Spinal cord (tissue), 10 donors: ENCODE measurements around the gene TMEM147. TPM values are rescaled to one million over a fixed set of nuclear protein-coding genes. Genes with fewer than 3 reads are reported as not detected.
A peak's percentile ranks its signal among the peaks of the same experiment; 100 is the strongest.

ENCODE experiments used
- DNase-seq, 6 donors: peaks; one replicate each; pipeline versions ENCODE4 v3.0.0 to v3.0.0-alpha.2; 2013 to 2015; ENCODE audit warnings: low spot score in 6 of 6, low read depth in 4 of 6
- H3K27ac ChIP-seq: one replicate; pipeline ENCODE4 v1.5.1; 2013; ENCODE audit warnings: low read depth, low read length, control low read depth
- H3K27me3 ChIP-seq: one replicate; pipeline ENCODE4 v1.6.1; 2013; ENCODE audit warnings: low read length; ENCODE audit not compliant: control insufficient read depth, insufficient read depth
- H3K36me3 ChIP-seq: one replicate; pipeline ENCODE4 v1.6.1; 2013; ENCODE audit warnings: low read length; ENCODE audit not compliant: control insufficient read depth, insufficient read depth
- H3K4me1 ChIP-seq: one replicate; pipeline ENCODE4 v1.6.1; 2013; ENCODE audit warnings: low read length; ENCODE audit not compliant: control insufficient read depth, insufficient read depth
- H3K4me3 ChIP-seq: one replicate; pipeline ENCODE4 v1.5.1; 2013; ENCODE audit warnings: low read depth, low read length, control low read depth
- H3K9me3 ChIP-seq: one replicate; pipeline ENCODE4 v1.6.1; 2013; ENCODE audit warnings: low read length; ENCODE audit not compliant: control insufficient read depth, insufficient read depth
- WGBS: methylation state at CpG from one replicate; pipeline ENCODE4 v1.1.5; 2013; ENCODE audit warnings: missing lambda C conversion rate; ENCODE audit not compliant: insufficient coverage; 5-methylcytosine and 5-hydroxymethylcytosine counted together
- polyA plus RNA-seq, 2 donors: library from polyadenylated mRNA; unstranded; fragments of 120-200 nt; gene quantifications; one replicate each; pipeline ENCODE4 v1.2.1, GENCODE V29; 2013; ENCODE audit not compliant: insufficient read length in 2 of 2
- total RNA-seq, 2 donors: library from RNA; depleted of rRNA in 1 of 2; stranded (reverse); fragments of 120-200 nt in 1 of 2; fragments of >200 nt in 1 of 2; gene quantifications; one replicate each; pipeline versions ENCODE4 v1.2.3 to v1.2.4, GENCODE V29; 2013 to 2014
- donor health status: healthy.

Gene TMEM147
- total and polyA plus RNA-seq, 4 donors: 58.2 to 126 (median 109) TPM

DNA sequence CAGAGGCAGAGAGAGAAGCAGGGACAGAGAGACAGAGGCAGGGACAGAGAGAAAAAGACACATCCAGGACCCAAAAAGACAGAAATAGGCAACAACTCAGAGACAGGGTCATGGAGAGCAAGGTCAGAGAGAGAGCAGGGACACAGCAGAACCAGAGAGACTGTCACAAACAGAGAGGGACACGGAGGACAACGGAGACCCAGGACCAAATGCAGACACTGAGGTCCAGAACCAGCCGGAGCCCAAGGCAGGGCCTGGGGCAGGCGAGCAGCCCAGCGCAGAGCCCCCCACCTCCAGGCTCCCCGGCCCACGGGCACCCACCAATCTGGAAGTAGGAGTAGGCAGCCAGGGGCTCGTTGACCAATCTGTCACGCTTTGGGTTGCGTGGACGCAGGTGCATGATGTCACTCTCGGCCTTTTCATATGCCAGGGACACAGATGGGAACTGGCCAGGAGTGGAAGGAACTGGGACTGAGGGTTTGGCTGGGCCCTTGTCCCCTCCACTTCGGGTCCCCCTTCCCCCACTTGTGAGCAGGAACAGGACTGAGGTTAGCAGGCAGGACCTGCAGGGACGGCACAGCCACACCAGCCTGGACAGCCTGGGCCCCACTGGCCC is 8.1 kb downstream of the TMEM147 start:
- Histone ChIP-seq H3K36me3 (peaks cover 26% of the 10 kb centered on the region), H3K27ac (no peak overlapping the region), H3K4me1 (peaks cover 12% of the 10 kb centered on the region), H3K9me3 (no peaks in the 10 kb centered on the region), H3K4me3 (no peak overlapping the region), H3K27me3 (peaks cover 11% of the 10 kb centered on the region)
- WGBS: 66% methylated on average over 13 of the region's 14 CpGs
- no peak for DNase-seq

DNA sequence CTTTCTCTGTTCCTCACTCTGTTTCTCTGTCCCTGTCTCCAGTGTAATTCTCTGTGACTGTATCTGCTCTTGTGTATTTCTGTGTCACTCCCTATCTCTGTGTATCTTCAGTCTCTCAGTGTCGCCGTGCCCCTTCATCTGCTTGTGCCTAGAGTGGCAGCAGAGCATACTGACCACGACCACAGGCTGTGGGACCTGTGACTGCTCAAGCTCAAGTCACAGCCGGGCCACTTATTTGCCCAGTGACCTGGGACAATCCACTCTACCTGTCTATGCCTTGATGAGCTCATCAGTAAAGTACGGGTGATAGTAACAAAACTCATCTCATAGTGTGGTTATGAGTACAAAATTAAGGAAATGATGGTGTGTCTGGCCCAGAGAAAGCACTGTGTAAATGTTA is 8.7 kb downstream of the TMEM147 start:
- Histone ChIP-seq H3K9me3 (no peaks in the 10 kb centered on the region), H3K4me3 (no peak overlapping the region), H3K4me1 (peaks cover 15% of the 10 kb centered on the region), H3K27ac (no peak overlapping the region), H3K27me3 (peaks cover 17% of the 10 kb centered on the region), H3K36me3 (peaks cover 21% of the 10 kb centered on the region)
- no peak for DNase-seq
- WGBS: 76% methylated on average over 4 of the region's 5 CpGs

DNA sequence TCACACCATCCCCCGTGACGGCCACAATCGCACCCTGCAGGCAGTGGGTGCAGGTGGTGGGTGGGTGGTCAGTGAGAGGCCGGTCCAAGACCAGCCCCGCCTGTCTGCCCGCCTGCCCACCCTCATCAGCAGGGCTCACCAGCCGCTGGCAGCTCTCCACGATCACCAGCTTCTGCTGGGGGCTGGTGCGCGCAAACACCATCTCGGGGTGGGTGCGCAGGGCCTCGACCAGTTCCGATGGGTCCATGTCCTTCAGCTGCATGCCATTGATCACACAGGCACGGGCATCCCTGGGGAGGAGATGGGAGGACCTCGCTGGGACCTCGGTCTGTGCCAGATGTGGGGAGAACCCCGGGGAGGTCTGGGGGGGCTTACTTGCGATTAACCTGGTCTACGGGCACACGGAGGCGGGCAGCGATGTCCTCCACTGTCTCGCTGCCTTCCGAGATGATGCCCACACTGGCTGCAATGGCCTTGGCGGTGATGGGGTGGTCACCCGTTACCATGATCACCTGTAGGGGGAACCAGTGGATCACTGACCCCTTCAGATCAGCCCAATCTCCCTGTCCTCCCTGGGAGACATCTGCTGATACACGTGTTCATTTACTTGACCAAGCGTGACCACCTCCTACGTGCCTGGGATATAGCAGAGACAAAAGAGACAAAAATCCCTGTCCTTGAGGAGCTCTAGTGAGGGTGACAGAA is 10.0 kb downstream of the TMEM147 start:
- Histone ChIP-seq H3K36me3 (peaks cover 10% of the 10 kb centered on the region), H3K4me1 (peaks cover 15% of the 10 kb centered on the region), H3K9me3 (no peaks in the 10 kb centered on the region), H3K4me3 (no peak overlapping the region), H3K27ac (no peak overlapping the region), H3K27me3 (peaks cover 21% of the 10 kb centered on the region)
- no peak for DNase-seq
- WGBS: 79% methylated on average over 27 of the region's 30 CpGs

DNA sequence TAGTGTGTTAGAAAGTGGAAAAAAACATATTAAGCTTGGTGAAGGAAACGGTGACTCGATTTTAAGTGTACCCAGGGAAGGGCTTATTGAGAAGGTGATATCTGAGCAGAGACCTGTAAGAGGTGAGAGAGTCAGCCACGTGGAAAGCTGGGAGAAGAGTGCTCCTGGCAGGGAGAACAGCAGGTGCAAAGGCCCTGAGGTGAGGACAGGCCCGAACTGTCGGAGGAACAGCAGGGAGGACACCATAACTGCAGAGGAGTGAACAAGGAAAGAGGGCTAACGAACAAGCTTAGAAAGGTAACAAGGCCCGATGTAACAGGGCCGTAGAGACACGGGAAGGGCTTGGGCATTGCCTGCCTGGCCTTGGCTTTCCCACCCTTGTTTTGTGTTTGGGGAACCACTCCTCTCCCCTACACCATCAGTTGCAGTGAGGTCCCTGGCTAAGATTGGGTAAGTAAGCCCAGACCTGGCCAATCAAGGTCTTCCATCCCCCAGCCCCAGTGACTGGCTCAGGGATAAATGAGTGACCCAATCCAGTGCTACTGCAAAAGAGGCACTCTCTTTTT is 10.7 kb downstream of the TMEM147 start:
- H3K4me3 ChIP-seq: no peak overlapping the region
- peaks cover 15% of the 10 kb centered on the region for H3K4me1 ChIP-seq
- DNase-seq: no peak
- no peaks in the 10 kb centered on the region for H3K9me3 ChIP-seq
- 76% methylated on average over 7 of the region's 9 CpGs for WGBS
- H3K36me3 ChIP-seq: peaks cover 5% of the 10 kb centered on the region
- H3K27me3 ChIP-seq: peaks cover 25% of the 10 kb centered on the region
- H3K27ac ChIP-seq: no peak overlapping the region

DNA sequence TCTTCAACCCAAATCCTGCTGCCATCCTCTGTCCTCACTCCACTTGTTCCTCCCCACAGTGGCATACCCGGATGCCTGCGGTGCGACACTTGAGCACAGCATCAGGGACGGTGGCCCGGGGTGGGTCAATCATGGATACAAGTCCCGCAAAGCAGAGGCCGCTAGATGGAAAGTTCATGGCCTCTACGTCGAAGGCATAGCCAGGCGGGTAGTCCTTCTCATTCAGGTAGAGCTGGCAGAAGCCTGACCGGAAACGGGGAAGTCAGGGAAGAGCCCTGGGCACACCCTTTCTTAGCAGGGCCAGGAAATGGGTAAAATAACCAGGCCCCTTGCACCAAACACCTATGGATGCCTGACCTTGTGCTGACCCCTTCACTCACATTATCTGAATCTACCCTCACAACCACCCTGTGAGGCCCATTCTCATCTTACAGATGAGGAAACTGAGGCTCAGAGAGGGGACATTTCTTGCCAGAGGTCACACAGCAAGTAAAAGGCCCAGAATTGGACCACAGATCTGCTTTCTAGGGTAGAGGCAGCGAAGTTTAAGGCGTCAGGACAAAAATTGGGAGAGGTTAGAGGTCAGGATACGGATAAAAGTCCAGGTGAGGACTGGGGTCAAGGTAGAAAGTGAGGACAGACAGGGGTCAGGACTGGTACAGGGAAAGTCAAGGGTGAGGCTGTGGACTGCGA is 11.6 kb downstream of the TMEM147 start:
- H3K36me3 ChIP-seq: no peaks in the 10 kb centered on the region
- H3K27ac ChIP-seq: no peak overlapping the region
- DNase-seq: no peak
- H3K9me3 ChIP-seq: no peaks in the 10 kb centered on the region
- H3K27me3 ChIP-seq: peaks cover 28% of the 10 kb centered on the region
- H3K4me3 ChIP-seq: no peak overlapping the region
- H3K4me1 ChIP-seq: peaks cover 15% of the 10 kb centered on the region
- 80% methylated on average over 14 of the region's 16 CpGs for WGBS

DNA sequence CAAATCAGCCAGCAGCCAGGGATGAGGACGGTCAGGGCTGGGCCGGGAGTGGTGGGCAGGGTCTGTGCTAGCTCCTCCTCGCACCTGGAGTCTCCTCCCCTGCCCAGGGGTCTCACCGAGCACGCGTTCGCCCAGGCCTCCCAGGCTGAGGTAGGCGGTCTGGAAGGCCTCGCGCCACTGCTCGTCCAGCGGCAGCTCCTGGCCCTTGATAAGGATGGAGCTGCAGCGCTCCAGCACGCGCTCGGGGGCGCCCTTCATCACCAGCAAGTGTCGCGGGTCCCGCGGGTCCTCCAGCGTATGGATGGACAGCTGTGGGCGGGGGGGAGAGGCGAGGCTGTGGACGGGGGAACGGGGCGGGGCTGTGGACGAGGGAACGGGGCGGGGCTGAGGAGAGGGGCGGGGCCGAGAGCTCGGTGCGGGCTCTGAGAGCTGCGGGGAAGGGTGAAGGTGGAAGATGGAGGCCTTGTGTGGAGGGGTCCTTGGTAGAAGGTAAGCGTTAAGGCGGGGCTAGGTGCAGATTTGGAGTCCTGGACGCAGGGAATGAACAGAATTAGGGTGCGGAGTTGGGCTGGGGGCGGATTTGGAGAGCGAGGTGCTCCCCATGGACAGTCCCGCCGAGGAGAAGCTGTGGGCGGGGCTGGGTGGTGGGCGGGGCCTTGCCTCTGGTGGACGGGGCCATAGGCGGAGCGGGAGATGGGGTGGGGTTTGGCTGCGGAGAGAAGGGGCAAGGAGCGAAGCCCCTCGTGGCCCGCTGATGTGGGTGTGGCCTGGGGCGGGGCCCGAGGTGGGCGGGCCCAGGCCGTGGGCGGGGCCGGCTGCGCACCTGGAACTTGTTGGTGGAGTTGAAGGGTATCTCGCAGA is 12.3 kb downstream of the TMEM147 start:
- Histone ChIP-seq H3K27me3 (peaks cover 28% of the 10 kb centered on the region), H3K4me3 (peak overlapping the region; percentile 31), H3K36me3 (no peaks in the 10 kb centered on the region), H3K9me3 (no peaks in the 10 kb centered on the region), H3K27ac (no peak overlapping the region), H3K4me1 (peaks cover 15% of the 10 kb centered on the region)
- DNase-seq: peak in 5 of 6 donors; percentile 18 to 93 (median 51)
- under 1% methylated on average over 58 of the region's 60 CpGs for WGBS

DNA sequence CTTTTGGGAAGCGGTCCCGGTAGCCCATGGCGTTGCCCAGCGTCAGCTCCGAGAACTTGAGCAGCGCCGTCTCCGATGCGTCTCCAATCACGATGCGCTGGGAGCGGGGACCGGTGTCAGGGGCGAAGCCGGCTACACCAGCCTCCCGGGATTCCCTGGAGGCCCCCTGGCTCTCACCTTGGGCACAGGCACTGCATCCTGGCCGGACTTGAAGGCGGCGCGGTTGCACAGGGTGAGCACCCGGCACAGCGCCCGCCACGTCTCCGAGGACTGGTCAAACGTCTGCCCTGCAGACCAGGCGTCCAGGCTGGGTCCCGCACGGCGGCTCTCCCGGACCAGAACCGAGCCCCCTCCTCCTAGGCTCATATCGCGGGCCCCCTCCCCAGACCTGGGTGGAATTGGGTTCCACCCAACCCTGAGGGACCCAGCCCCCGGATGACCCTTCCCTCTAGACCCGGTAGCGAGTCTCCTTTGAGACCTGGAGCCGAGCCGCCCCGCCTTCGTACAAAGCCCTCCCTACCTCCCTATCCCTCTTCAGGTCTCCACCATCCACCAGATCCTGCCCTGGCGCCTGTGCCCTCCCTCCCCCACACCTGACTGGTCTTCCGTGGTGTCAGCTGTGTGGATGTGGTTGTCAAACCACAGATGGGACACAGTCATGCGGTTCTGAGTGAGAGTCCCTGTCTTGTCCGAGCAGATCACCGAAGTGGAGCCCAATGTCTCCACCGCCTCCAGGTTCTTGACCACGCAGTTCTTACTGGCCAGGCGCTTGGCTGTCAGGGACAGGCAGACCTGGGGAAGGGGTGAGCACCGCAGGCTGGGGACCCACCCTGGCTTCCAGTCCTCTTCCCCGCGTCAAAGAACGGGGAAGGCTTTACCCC is 13.2 kb downstream of the TMEM147 start:
- peaks cover 28% of the 10 kb centered on the region for H3K27me3 ChIP-seq
- 23% methylated on average over 52 of the region's 53 CpGs for WGBS
- H3K9me3 ChIP-seq: no peaks in the 10 kb centered on the region
- no peak for DNase-seq
- peaks cover 15% of the 10 kb centered on the region for H3K4me1 ChIP-seq
- no peak overlapping the region for H3K27ac ChIP-seq
- H3K36me3 ChIP-seq: no peaks in the 10 kb centered on the region
- H3K4me3 ChIP-seq: no peak overlapping the region

DNA sequence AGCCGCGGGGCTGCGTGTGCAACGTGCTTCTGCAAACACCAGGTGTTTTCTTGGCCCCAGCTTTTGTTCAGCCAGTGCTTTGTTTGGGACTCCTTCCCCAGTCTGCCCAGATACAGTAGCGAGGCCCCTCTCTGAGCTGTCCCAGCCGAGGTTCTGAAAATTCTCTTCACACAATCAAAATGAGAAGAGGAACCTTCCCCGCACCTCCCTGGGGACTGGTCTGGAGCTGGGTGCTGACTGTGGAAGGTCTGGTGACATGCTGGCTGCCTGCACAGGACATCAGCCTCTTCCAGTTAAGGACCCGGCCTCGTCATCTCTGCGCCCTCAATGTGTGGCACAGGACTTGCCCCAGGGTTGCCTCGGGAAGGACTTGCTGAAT is 13.8 kb downstream of the TMEM147 start:
- peaks cover 15% of the 10 kb centered on the region for H3K4me1 ChIP-seq
- DNase-seq: no peak
- 75% methylated on average over 9 of the region's 11 CpGs for WGBS
- H3K36me3 ChIP-seq: no peaks in the 10 kb centered on the region
- H3K9me3 ChIP-seq: no peaks in the 10 kb centered on the region
- H3K27me3 ChIP-seq: peaks cover 28% of the 10 kb centered on the region
- H3K4me3 ChIP-seq: no peak overlapping the region
- H3K27ac ChIP-seq: no peak overlapping the region
